Placental epithelial cell (primary cell): Measurements from ENCODE around the gene SAP130. TPM values are rescaled to one million over a fixed set of nuclear protein-coding genes. Genes with fewer than 3 reads are reported as not detected.

Experiments
- small RNA-seq: library from RNA; depleted of rRNA; stranded (forward); fragments of <200 nt; gene quantifications from one replicate; pipeline ENCODE3, GENCODE V24; 2012
- total RNA-seq: library from RNA; depleted of rRNA; stranded (reverse); fragments of >200 nt; gene quantifications from 2 replicates; pipeline ENCODE4 v1.2.3, GENCODE V29; 2012

The SAP130 gene
- 7.5 and 13.2 TPM in 2 replicates for total RNA-seq

GRCh38 chr2:128027801-128028667, at the start of gene SAP130:
Gene SAP130 (minus strand): TSS chr2:128028059. CDS start chr2:128026292, 1,767 bp downstream.

Small RNA genes within 50 kb of the gene (small RNA-seq; reads per million reads assigned to genes)
- not detected for gene AC012306.1
- 0.09 reads per million for gene AC108059.3
- gene RF00019, result not detected

Other genes starting within 250 kb of the SAP130 start
- 28.0 and 29.8 TPM in 2 replicates for gene WDR33, start 216.9 kb downstream of the SAP130 start, total RNA-seq
- 13.7 and 14.2 TPM in 2 replicates for gene POLR2D, start 169.9 kb downstream of the SAP130 start, total RNA-seq
- gene AMMECR1L, start 142.1 kb downstream of the SAP130 start, total RNA-seq, result 13.3 and 22.0 TPM in 2 replicates
- gene UGGT1, start 63.1 kb upstream of the SAP130 start, total RNA-seq, result 24.7 and 75.0 TPM in 2 replicates